KMS-11 (cell line): ENCODE results near the gene CYP3A5.

Source experiments
- H2AFZ ChIP-seq: fragments of 200-600 bp; sonication (generic); 2 replicates; pipeline ENCODE4 v1.6.1; 2016; ENCODE audit warnings: antibody characterized with exemption, mixed run types, low read depth
- H3K27ac ChIP-seq: fragments of 200-600 bp; sonication (generic); 2 replicates; pipeline ENCODE4 v1.6.1; 2016; ENCODE audit warnings: mild to moderate bottlenecking, mixed run types
- H3K27me3 ChIP-seq: fragments of 200-600 bp; sonication (generic); 2 replicates; pipeline ENCODE4 v1.6.1; 2017; ENCODE audit warnings: mild to moderate bottlenecking, low read depth, mixed run types, moderate library complexity; ENCODE audit not compliant: insufficient read depth
- H3K36me3 ChIP-seq: fragments of 200-600 bp; sonication (generic); 2 replicates; pipeline ENCODE4 v1.6.1; 2017; ENCODE audit warnings: mild to moderate bottlenecking, mixed run types; ENCODE audit not compliant: insufficient read depth
- H3K4me1 ChIP-seq: fragments of 200-600 bp; sonication (generic); 2 replicates; pipeline ENCODE4 v1.6.1; 2016; ENCODE audit warnings: mild to moderate bottlenecking, low read depth, mixed run types; ENCODE audit not compliant: poor library complexity, severe bottlenecking
- H3K4me2 ChIP-seq: fragments of 200-600 bp; sonication (generic); 2 replicates; pipeline ENCODE4 v1.7.0; 2016; ENCODE audit warnings: mild to moderate bottlenecking, mixed run types
- H3K4me3 ChIP-seq: fragments of 200-600 bp; sonication (generic); IDR thresholded peaks from 2 replicates; pipeline ENCODE4 v1.6.1; 2017; ENCODE audit warnings: low read depth, low read length, mixed read lengths; ENCODE audit not compliant: insufficient read depth
- H3K79me2 ChIP-seq: fragments of 200-600 bp; sonication (generic); 2 replicates; pipeline ENCODE4 v1.6.1; 2016; ENCODE audit warnings: low read depth, mixed run types; ENCODE audit not compliant: insufficient read depth
- H3K9ac ChIP-seq: fragments of 200-600 bp; sonication (generic); 2 replicates; pipeline ENCODE4 v1.6.1; 2016; ENCODE audit warnings: mild to moderate bottlenecking, mixed run types
- H4K20me1 ChIP-seq: fragments of 200-600 bp; sonication (generic); 2 replicates; pipeline ENCODE4 v1.6.1; 2016; ENCODE audit warnings: mild to moderate bottlenecking, mixed run types; ENCODE audit not compliant: insufficient read depth
- CTCF ChIP-seq: fragments of 200-600 bp; sonication (generic); conservative IDR thresholded peaks from 2 replicates; pipeline ENCODE4 v1.6.1; 2017; ENCODE audit warnings: low read depth, mild to moderate bottlenecking, antibody characterized with exemption, low read length, moderate library complexity, mixed read lengths

CYP3A5 gene

GRCh38 chr7:99685129-99685758 is 5.4 kb upstream of the CYP3A5 start:
- H3K4me3 ChIP-seq = no peak overlapping the region
- no peaks in the 10 kb centered on the region for H3K27me3 ChIP-seq
- H3K4me2 ChIP-seq = no peak overlapping the region
- H3K27ac ChIP-seq = no peak overlapping the region
- H3K9ac ChIP-seq = no peak overlapping the region
- TF ChIP-seq CTCF = no peak
- H3K36me3 ChIP-seq = no peaks in the 10 kb centered on the region
- no peaks in the 10 kb centered on the region for H3K79me2 ChIP-seq
- no peaks in the 10 kb centered on the region for H4K20me1 ChIP-seq
- H2AFZ ChIP-seq = no peak overlapping the region
- H3K4me1 ChIP-seq = no peaks in the 10 kb centered on the region

- no peak for TF ChIP-seq CTCF
- H3K36me3 ChIP-seq = no peaks in the 10 kb centered on the region
- no peaks in the 10 kb centered on the region for H3K4me1 ChIP-seq
- no peak overlapping the region for H3K4me2 ChIP-seq
- no peaks in the 10 kb centered on the region for H3K27me3 ChIP-seq
- H2AFZ ChIP-seq = no peak overlapping the region
- H4K20me1 ChIP-seq = no peaks in the 10 kb centered on the region
- no peak overlapping the region for H3K9ac ChIP-seq
- H3K4me3 ChIP-seq = no peak overlapping the region
- no peak overlapping the region for H3K27ac ChIP-seq
- no peaks in the 10 kb centered on the region for H3K79me2 ChIP-seq
Measured at GRCh38 chr7:99679032-99679399, 780 bp downstream of the CYP3A5 start.

GRCh38 chr7:99677648-99678045 is 2.1 kb downstream of the CYP3A5 start:
- H3K4me3 ChIP-seq = no peak overlapping the region
- no peaks in the 10 kb centered on the region for H3K79me2 ChIP-seq
- H3K36me3 ChIP-seq = no peaks in the 10 kb centered on the region
- no peak overlapping the region for H3K9ac ChIP-seq
- no peak overlapping the region for H3K4me2 ChIP-seq
- TF ChIP-seq CTCF = no peak
- H2AFZ ChIP-seq = no peak overlapping the region
- H4K20me1 ChIP-seq = no peaks in the 10 kb centered on the region
- H3K4me1 ChIP-seq = no peaks in the 10 kb centered on the region
- no peak overlapping the region for H3K27ac ChIP-seq
- no peaks in the 10 kb centered on the region for H3K27me3 ChIP-seq

GRCh38 chr7:99677013-99677647 is 2.7 kb downstream of the CYP3A5 start:
- Histone ChIP-seq H3K36me3 (no peaks in the 10 kb centered on the region), H3K27ac (no peak overlapping the region), H3K4me3 (no peak overlapping the region), H3K9ac (no peak overlapping the region), H3K27me3 (no peaks in the 10 kb centered on the region), H3K4me2 (no peak overlapping the region), H3K4me1 (no peaks in the 10 kb centered on the region), H4K20me1 (no peaks in the 10 kb centered on the region), H2AFZ (no peak overlapping the region), H3K79me2 (no peaks in the 10 kb centered on the region)
- no peak for TF ChIP-seq CTCF
